A673 (cell line): ENCODE measurements around the gene THADA. TPM values are rescaled to one million over a fixed set of nuclear protein-coding genes. Genes with fewer than 3 reads are reported as not detected.

Experiments
- BruUV-seq: library from RNA; stranded (reverse); fragments of 400-500 nt; replicated peaks from 2 replicates; lab custom pipeline; 2021; lab: Mats Ljungman, UMichigan
- CTCF ChIA-PET: fragments of 300-600 bp; sonication (Branson Sonifier 250); formaldehyde crosslinking; loops from one replicate; lab custom pipeline; 2022; ENCODE audit warnings: antibody characterized with exemption; lab: Charles Lee
- POLR2A ChIA-PET: fragments of 300-600 bp; sonication (Branson Sonifier 250); formaldehyde crosslinking; loops from one replicate; lab custom pipeline; 2022; ENCODE audit warnings: antibody characterized with exemption; ENCODE audit not compliant: low non-redundant PET; lab: Charles Lee
- DNase-seq: peaks from one replicate; pipeline ENCODE4 v3.0.0-alpha.2; 2015; ENCODE audit warnings: low spot score
- H3K27ac ChIP-seq: fragments of 200-600 bp; sonication (generic); 2 replicates; pipeline ENCODE4 v1.5.1; 2016; ENCODE audit warnings: mixed run types, low read depth, mild to moderate bottlenecking, mixed read lengths, antibody characterized with exemption, low read length; ENCODE audit not compliant: poor library complexity, severe bottlenecking
- H3K27me3 ChIP-seq: fragments of 200-600 bp; sonication (generic); replicated peaks from 2 replicates; pipeline ENCODE4 v1.6.1; 2017; ENCODE audit warnings: mixed run types, low read depth, mild to moderate bottlenecking, mixed read lengths, antibody characterized with exemption, low read length; ENCODE audit not compliant: insufficient read depth, poor library complexity
- H3K36me3 ChIP-seq: fragments of 200-600 bp; sonication (generic); 2 replicates; pipeline ENCODE4 v1.6.1; 2016; ENCODE audit warnings: mixed run types, mild to moderate bottlenecking, mixed read lengths, antibody characterized with exemption, low read length; ENCODE audit not compliant: insufficient read depth, poor library complexity, severe bottlenecking
- H3K4me1 ChIP-seq: fragments of 200-600 bp; sonication (generic); 2 replicates; pipeline ENCODE4 v1.6.1; 2017; ENCODE audit warnings: mixed run types, mild to moderate bottlenecking, mixed read lengths, antibody characterized with exemption, low read length; ENCODE audit not compliant: insufficient read depth, poor library complexity, severe bottlenecking
- H3K4me3 ChIP-seq: fragments of 200-600 bp; sonication (generic); 2 replicates; pipeline ENCODE4 v1.5.1; 2016; ENCODE audit warnings: low read depth, mixed run types, mild to moderate bottlenecking, mixed read lengths, low read length; ENCODE audit not compliant: poor library complexity, severe bottlenecking
- H3K9me3 ChIP-seq: fragments of 200-600 bp; sonication (generic); 2 replicates; pipeline ENCODE4 v1.6.1; 2016; ENCODE audit warnings: mixed run types, low read depth, mild to moderate bottlenecking, mixed read lengths, antibody characterized with exemption, low read length; ENCODE audit not compliant: poor library complexity, severe bottlenecking
- EZH2 ChIP-seq: fragments of 200-600 bp; sonication (generic); IDR thresholded peaks from 2 replicates; pipeline ENCODE4 v1.6.1; 2017; ENCODE audit warnings: borderline replicate concordance, low read depth, mild to moderate bottlenecking, mixed read lengths, antibody characterized with exemption, low read length; ENCODE audit not compliant: poor library complexity, severe bottlenecking
- intact Hi-C: fragments of 100-400 bp; cut with micrococcal nuclease; formaldehyde crosslinking; loops from one replicate; pipeline ENCODE4 v1.10.0; 2022; ENCODE audit not compliant: unreplicated experiment
- total RNA-seq: library from RNA; stranded (reverse); gene quantifications from 2 replicates; pipeline ENCODE4 v1.2.3, GENCODE V29; 2021
- TF ChIP-seq, protein P1 (sequence below): fragments of 300-800, 200-600 bp; sonication (generic); conservative IDR thresholded peaks from 2 replicates; pipeline ENCODE4 v1.5.1; 2017; ENCODE audit warnings: low read depth, mild to moderate bottlenecking, antibody characterized with exemption, low read length, moderate library complexity, mixed read lengths

The THADA gene
- total RNA-seq, 1 experiment from 2014 or later = 39.7 TPM

DNA sequence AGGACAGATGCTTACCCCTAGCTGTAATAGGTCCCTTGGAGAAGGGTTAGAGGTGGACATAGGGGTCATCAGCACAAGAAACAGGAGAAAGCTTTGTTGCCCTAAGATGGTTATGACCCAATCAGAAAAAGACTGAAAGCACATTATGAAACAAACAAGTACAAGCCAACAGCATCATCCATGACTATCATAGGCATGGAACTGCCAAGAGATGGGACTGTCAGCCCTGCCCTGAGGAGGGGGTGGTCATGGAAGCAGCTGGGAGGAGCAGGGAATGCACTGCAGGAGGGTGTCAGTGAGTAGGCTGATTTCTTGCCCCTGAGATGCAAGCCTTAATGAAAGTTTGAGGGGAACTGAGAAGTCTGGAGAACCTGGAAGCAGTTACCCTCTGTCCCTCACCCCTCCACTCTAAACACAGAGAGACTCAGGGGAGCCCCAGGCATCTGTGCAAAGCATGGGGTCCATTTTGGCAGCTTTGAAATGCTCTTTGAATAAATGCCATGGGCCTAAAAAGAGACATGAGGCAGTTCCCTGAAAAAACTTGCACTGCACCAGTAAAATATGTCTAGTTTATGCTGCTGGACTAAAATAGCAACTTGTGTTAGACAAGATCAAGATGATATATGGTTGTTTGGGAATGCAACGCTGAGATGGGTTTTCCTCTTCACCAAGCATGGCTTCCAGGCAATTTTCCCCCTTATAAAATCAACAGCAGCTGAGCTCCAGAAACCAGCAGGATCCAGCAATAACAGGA, 246.8 kb downstream of the THADA start:
- H3K4me3 ChIP-seq = no peak overlapping the region
- no peaks in the 10 kb centered on the region for H3K4me1 ChIP-seq
- no peaks in the 10 kb centered on the region for H3K36me3 ChIP-seq
- no peaks in the 10 kb centered on the region for H3K9me3 ChIP-seq
- TF ChIP-seq, protein P1, sequence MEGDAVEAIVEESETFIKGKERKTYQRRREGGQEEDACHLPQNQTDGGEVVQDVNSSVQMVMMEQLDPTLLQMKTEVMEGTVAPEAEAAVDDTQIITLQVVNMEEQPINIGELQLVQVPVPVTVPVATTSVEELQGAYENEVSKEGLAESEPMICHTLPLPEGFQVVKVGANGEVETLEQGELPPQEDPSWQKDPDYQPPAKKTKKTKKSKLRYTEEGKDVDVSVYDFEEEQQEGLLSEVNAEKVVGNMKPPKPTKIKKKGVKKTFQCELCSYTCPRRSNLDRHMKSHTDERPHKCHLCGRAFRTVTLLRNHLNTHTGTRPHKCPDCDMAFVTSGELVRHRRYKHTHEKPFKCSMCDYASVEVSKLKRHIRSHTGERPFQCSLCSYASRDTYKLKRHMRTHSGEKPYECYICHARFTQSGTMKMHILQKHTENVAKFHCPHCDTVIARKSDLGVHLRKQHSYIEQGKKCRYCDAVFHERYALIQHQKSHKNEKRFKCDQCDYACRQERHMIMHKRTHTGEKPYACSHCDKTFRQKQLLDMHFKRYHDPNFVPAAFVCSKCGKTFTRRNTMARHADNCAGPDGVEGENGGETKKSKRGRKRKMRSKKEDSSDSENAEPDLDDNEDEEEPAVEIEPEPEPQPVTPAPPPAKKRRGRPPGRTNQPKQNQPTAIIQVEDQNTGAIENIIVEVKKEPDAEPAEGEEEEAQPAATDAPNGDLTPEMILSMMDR = no peak
- no peak for TF ChIP-seq EZH2
- CTCF ChIA-PET = no interaction called here
- no peaks in the 10 kb centered on the region for H3K27me3 ChIP-seq
- no peak for DNase-seq
- intact Hi-C loops = no loop called here
- POLR2A ChIA-PET = no interaction called here
- no TSS peak for BruUV-seq
- no peak overlapping the region for H3K27ac ChIP-seq

DNA sequence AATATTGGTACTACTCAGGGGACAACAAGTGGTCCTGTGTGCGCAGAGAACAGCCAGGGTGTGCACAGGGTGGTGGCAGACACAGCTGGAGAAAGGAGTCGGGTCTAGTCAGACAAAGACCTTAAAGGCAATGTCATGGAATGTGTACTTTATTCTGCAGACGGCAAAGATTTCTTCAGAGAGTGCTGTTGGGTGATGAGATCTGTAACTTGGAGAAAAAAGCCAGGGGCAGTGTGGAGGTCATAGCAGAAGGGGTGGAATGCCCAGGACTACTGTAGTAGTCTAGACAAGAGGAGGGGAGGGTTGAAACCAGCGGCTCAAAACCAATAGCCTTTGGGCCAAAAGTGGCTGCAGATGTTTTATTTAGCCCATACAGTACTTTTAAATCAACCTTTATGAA, 248.1 kb downstream of the THADA start:
- Histone ChIP-seq H3K9me3 (no peaks in the 10 kb centered on the region), H3K27ac (no peak overlapping the region), H3K4me1 (no peaks in the 10 kb centered on the region), H3K36me3 (no peaks in the 10 kb centered on the region), H3K27me3 (no peaks in the 10 kb centered on the region), H3K4me3 (no peak overlapping the region)
- ChIA-PET CTCF (no interaction called here), POLR2A (no interaction called here)
- no peak for DNase-seq
- TF ChIP-seq EZH2 = no peak
- TF ChIP-seq, protein P1 = no peak
- BruUV-seq = no TSS peak
- intact Hi-C loops = no loop called here

DNA sequence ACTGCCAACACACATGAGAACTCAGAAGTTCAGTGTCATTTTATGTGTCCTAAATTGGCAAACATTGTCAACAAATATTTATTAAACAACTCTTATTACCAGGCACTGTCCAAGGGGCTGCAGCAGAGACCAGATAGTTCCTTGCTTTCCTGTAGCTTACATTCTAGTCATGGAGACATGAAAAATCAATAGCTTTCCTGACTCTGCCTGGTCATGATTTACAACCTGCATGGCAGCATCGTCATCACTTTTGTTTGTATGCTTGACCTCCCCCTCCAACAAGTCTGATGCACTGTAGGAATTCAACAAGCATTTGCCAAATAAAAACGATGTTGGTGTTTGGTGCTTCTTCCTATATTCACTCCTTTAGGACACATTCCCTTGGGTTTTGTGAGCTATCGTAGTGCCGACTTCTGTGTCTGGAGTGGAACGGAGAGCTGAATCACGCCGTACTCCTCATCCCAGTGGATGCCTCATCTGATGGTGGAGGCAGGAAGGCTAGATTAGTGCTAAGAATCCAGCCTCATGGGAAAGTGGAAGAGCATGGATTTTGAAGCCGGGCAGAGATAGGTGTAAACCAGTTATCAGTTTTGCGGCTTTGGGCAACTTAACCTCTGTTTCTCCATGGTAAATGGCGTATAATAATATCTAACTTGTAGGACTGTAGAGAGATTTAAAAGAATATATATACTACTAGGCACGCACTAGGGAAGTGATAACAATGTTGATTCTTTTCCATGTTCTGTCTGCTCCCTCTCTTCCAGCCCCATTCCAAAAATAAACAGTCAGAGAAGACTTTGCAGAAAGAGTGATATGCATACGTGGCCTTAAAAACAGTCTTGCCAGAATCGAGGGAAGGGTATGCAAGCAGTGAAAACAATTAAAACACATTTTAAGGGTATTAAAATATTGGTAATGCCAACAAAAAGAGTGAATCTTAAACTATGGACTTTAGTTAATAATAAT, 249.0 kb downstream of the THADA start:
- ChIA-PET POLR2A (interaction anchor here (0.6 kb wide), 1 partner anchor 221 kb away, joined by 16 read pairs; no protein-coding TSS in a partner anchor), CTCF (no interaction called here)
- no peak for DNase-seq
- intact Hi-C loops = no loop called here
- Histone ChIP-seq H3K4me3 (no peak overlapping the region), H3K27me3 (no peaks in the 10 kb centered on the region), H3K9me3 (no peaks in the 10 kb centered on the region), H3K27ac (no peak overlapping the region), H3K36me3 (no peaks in the 10 kb centered on the region), H3K4me1 (no peaks in the 10 kb centered on the region)
- BruUV-seq = no TSS peak
- no peak for TF ChIP-seq EZH2
- TF ChIP-seq, protein P1 = no peak
